GM23338 (cell line): ENCODE measurements around the gene ANKRD61. TPM values are rescaled to one million over a fixed set of nuclear protein-coding genes. Genes with fewer than 3 reads are reported as not detected.
"Not testable (repeated sequence)": the region's sequence is repeated elsewhere in the genome, so short reads cannot be mapped to it uniquely, and the experiment has no call there.

Experiments used
- ATAC-seq: fragments of 200-7000 bp; cut with Tn5 transposase; 3 replicates; pipeline ENCODE4 v1.9.1; 2020
- DNase-seq: peaks from one replicate; pipeline ENCODE4 v3.0.0-alpha.2; 2015; ENCODE audit warnings: low spot score
- H2AFZ ChIP-seq: fragments of 200-600 bp; sonication (generic); 2 replicates; pipeline ENCODE4 v1.8.0; 2016; ENCODE audit warnings: antibody characterized with exemption, mild to moderate bottlenecking, moderate library complexity
- H3F3A ChIP-seq: fragments of 200-600 bp; sonication (generic); replicated peaks from 2 replicates; pipeline ENCODE4 v1.8.0; 2017; ENCODE audit warnings: antibody characterized with exemption, mixed run types, low read depth
- H3K27ac ChIP-seq: fragments of 200-600 bp; sonication (generic); 2 replicates; pipeline ENCODE4 v1.6.1; 2016; ENCODE audit warnings: low read depth
- H3K27me3 ChIP-seq: fragments of 200-600 bp; sonication (generic); 2 replicates; pipeline ENCODE4 v1.8.0; 2016; ENCODE audit warnings: mild to moderate bottlenecking, mixed run types, moderate library complexity; ENCODE audit not compliant: insufficient read depth
- H3K36me3 ChIP-seq: fragments of 200-600 bp; sonication (generic); 2 replicates; pipeline ENCODE4 v1.8.0; 2016; ENCODE audit warnings: mild to moderate bottlenecking; ENCODE audit not compliant: insufficient read depth
- H3K4me1 ChIP-seq: fragments of 200-600 bp; sonication (generic); 2 replicates; pipeline ENCODE4 v1.8.0; 2016; ENCODE audit warnings: mild to moderate bottlenecking, moderate library complexity; ENCODE audit not compliant: insufficient read depth
- H3K4me2 ChIP-seq: fragments of 200-600 bp; sonication (generic); 2 replicates; pipeline ENCODE4 v1.7.1; 2017; ENCODE audit warnings: mixed run types
- H3K4me3 ChIP-seq: fragments of 200-600 bp; sonication (generic); 2 replicates; pipeline ENCODE4 v1.6.1; 2016; ENCODE audit warnings: mixed run types
- H3K79me2 ChIP-seq: fragments of 200-600 bp; sonication (generic); replicated peaks from 2 replicates; pipeline ENCODE4 v1.8.0; 2017; ENCODE audit warnings: mild to moderate bottlenecking; ENCODE audit not compliant: insufficient read depth
- H3K9me2 ChIP-seq: fragments of 200-600 bp; sonication (generic); 2 replicates; pipeline ENCODE4 v1.8.0; 2017; ENCODE audit not compliant: insufficient read depth
- H4K20me1 ChIP-seq: fragments of 200-600 bp; sonication (generic); replicated peaks from 2 replicates; pipeline ENCODE4 v1.8.0; 2017; ENCODE audit warnings: mild to moderate bottlenecking; ENCODE audit not compliant: insufficient read depth
- H3K27ac Mint-ChIP-seq: 2 replicates; pipeline ENCODE4 v1.8.0; 2020; ENCODE audit warnings: inconsistent platforms, mild to moderate bottlenecking, moderate library complexity, mixed read lengths
- H3K27me3 Mint-ChIP-seq: 3 replicates; pipeline ENCODE4 v1.8.0; 2022; ENCODE audit warnings: low read depth, mild to moderate bottlenecking, moderate library complexity, mixed read lengths, inconsistent platforms; ENCODE audit not compliant: insufficient read depth, poor library complexity
- H3K36me3 Mint-ChIP-seq: 3 replicates; pipeline ENCODE4 v1.8.0; 2021; ENCODE audit warnings: low read depth, mild to moderate bottlenecking, inconsistent platforms, moderate library complexity, mixed read lengths
- H3K4me1 Mint-ChIP-seq: 3 replicates; pipeline ENCODE4 v1.8.0; 2020; ENCODE audit warnings: mild to moderate bottlenecking, inconsistent platforms, mixed read lengths
- H3K4me3 Mint-ChIP-seq: 3 replicates; pipeline ENCODE4 v1.8.0; 2021; ENCODE audit warnings: moderate library complexity, mild to moderate bottlenecking, inconsistent platforms, mixed read lengths
- H3K9me3 Mint-ChIP-seq: 3 replicates; pipeline ENCODE4 v1.8.0; 2020; ENCODE audit warnings: moderate library complexity, mild to moderate bottlenecking, inconsistent platforms, mixed read lengths
- CREB1 ChIP-seq: fragments of 250-450 bp; sonication (Bioruptor Pico); IDR thresholded peaks from 2 replicates; pipeline ENCODE4 v1.5.0; 2020; ENCODE audit warnings: low read depth, mild to moderate bottlenecking, moderate library complexity
- NANOG ChIP-seq: IDR thresholded peaks from 2 replicates; pipeline ENCODE4 v1.6.1; 2016; ENCODE audit warnings: antibody characterized with exemption, borderline replicate concordance
- STAT1 ChIP-seq: IDR thresholded peaks from one replicate; pipeline ENCODE4 v1.6.1; 2016; ENCODE audit warnings: antibody characterized with exemption; ENCODE audit not compliant: unreplicated experiment
- polyA plus RNA-seq: library from polyadenylated mRNA; unstranded; fragments of >200 nt; fragmentation: Nextera tagmentation; extraction: Ambion mirVana; gene quantifications from 2 replicates; pipeline ENCODE4 v1.2.1, GENCODE V29; 2016
- total RNA-seq: library from RNA; depleted of rRNA; stranded (reverse); fragments of >200 nt; shearing (Covaris generic); gene quantifications from 2 replicates; pipeline ENCODE4 v1.2.3, GENCODE V29; 2014
- TF ChIP-seq, protein P1 (sequence below), 2 experiments: fragments of 200-600 bp in 1 of 2; sonication (generic) in 1 of 2; conservative IDR thresholded peaks; 2 replicates each; pipeline versions ENCODE4 v1.5.1 to v1.6.1; 2016 to 2017; ENCODE audit warnings: antibody characterized with exemption in 2 of 2, low read depth in 2 of 2, mild to moderate bottlenecking in 2 of 2, moderate library complexity in 1 of 2
- TF ChIP-seq, protein P2 (sequence below): IDR thresholded peaks from one replicate; pipeline ENCODE4 v1.6.1; 2018; ENCODE audit warnings: antibody characterized with exemption; ENCODE audit not compliant: unreplicated experiment
- TF ChIP-seq, protein P3 (sequence below): IDR thresholded peaks from 2 replicates; pipeline ENCODE4 v1.6.1; 2016; ENCODE audit warnings: antibody characterized with exemption

ANKRD61 gene
- total and polyA plus RNA-seq, 2 experiments from 2014 or later = 0.42 to 1.2 TPM

GRCh38 chr7:5997210-5997808 lies 33.9 kb upstream of the ANKRD61 start:
- no peak overlapping the region for H3K27ac ChIP-seq
- no peaks in the 10 kb centered on the region for H3K27me3 ChIP-seq
- no peak for TF ChIP-seq NANOG
- TF ChIP-seq, protein P1, sequence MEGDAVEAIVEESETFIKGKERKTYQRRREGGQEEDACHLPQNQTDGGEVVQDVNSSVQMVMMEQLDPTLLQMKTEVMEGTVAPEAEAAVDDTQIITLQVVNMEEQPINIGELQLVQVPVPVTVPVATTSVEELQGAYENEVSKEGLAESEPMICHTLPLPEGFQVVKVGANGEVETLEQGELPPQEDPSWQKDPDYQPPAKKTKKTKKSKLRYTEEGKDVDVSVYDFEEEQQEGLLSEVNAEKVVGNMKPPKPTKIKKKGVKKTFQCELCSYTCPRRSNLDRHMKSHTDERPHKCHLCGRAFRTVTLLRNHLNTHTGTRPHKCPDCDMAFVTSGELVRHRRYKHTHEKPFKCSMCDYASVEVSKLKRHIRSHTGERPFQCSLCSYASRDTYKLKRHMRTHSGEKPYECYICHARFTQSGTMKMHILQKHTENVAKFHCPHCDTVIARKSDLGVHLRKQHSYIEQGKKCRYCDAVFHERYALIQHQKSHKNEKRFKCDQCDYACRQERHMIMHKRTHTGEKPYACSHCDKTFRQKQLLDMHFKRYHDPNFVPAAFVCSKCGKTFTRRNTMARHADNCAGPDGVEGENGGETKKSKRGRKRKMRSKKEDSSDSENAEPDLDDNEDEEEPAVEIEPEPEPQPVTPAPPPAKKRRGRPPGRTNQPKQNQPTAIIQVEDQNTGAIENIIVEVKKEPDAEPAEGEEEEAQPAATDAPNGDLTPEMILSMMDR (conservative IDR thresholded peaks at IDR 0.05; ENCODE audit: low read depth in 2 of 2) = peak; percentile 62 to 74
- H3K4me3 Mint-ChIP-seq = no peak overlapping the region
- ATAC-seq (peak; percentile 47), DNase-seq (peak; percentile 67)
- H2AFZ ChIP-seq = no peak overlapping the region
- no peak overlapping the region for H3K4me2 ChIP-seq
- peaks cover 42% of the 10 kb centered on the region for H3K36me3 ChIP-seq
- no peaks in the 10 kb centered on the region for H3K79me2 ChIP-seq
- H3K27me3 Mint-ChIP-seq = peaks cover 4% of the 10 kb centered on the region
- H3K9me2 ChIP-seq = no peaks in the 10 kb centered on the region
- peaks cover 5% of the 10 kb centered on the region; the same call in 1 of the 2 replicates for H4K20me1 ChIP-seq
- H3K4me1 ChIP-seq = no peaks in the 10 kb centered on the region
- H3K9me3 Mint-ChIP-seq = no peaks in the 10 kb centered on the region; the same call in 2 of the 3 replicates
- H3K4me3 ChIP-seq = no peak overlapping the region
- H3K36me3 Mint-ChIP-seq = peaks cover 71% of the 10 kb centered on the region
- no peaks in the 10 kb centered on the region for H3F3A ChIP-seq
- no peaks in the 10 kb centered on the region for H3K4me1 Mint-ChIP-seq
- H3K27ac Mint-ChIP-seq = no peak overlapping the region

GRCh38 chr7:6007386-6007785 lies 23.8 kb upstream of the ANKRD61 start:
- H3K27me3 ChIP-seq = no peaks in the 10 kb centered on the region
- peaks cover 43% of the 10 kb centered on the region for H3K79me2 ChIP-seq
- H3K27ac ChIP-seq = no peak overlapping the region
- H3F3A ChIP-seq = no peaks in the 10 kb centered on the region
- Mint-ChIP-seq H3K27ac (no peak overlapping the region), H3K36me3 (peaks cover 34% of the 10 kb centered on the region), H3K27me3 (no peaks in the 10 kb centered on the region), H3K9me3 (no peaks in the 10 kb centered on the region), H3K4me1 (peaks cover 14% of the 10 kb centered on the region), H3K4me3 (peak overlapping the region; percentile 87; the same call in 2 of the 3 replicates)
- peaks cover 16% of the 10 kb centered on the region for H4K20me1 ChIP-seq
- TF ChIP-seq, protein P2, sequence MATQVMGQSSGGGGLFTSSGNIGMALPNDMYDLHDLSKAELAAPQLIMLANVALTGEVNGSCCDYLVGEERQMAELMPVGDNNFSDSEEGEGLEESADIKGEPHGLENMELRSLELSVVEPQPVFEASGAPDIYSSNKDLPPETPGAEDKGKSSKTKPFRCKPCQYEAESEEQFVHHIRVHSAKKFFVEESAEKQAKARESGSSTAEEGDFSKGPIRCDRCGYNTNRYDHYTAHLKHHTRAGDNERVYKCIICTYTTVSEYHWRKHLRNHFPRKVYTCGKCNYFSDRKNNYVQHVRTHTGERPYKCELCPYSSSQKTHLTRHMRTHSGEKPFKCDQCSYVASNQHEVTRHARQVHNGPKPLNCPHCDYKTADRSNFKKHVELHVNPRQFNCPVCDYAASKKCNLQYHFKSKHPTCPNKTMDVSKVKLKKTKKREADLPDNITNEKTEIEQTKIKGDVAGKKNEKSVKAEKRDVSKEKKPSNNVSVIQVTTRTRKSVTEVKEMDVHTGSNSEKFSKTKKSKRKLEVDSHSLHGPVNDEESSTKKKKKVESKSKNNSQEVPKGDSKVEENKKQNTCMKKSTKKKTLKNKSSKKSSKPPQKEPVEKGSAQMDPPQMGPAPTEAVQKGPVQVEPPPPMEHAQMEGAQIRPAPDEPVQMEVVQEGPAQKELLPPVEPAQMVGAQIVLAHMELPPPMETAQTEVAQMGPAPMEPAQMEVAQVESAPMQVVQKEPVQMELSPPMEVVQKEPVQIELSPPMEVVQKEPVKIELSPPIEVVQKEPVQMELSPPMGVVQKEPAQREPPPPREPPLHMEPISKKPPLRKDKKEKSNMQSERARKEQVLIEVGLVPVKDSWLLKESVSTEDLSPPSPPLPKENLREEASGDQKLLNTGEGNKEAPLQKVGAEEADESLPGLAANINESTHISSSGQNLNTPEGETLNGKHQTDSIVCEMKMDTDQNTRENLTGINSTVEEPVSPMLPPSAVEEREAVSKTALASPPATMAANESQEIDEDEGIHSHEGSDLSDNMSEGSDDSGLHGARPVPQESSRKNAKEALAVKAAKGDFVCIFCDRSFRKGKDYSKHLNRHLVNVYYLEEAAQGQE = no peak
- TF ChIP-seq, protein P1 (conservative IDR thresholded peaks at IDR 0.05; ENCODE audit: low read depth in 2 of 2) = no peak
- no peak for TF ChIP-seq STAT1
- TF ChIP-seq NANOG = no peak
- TF ChIP-seq, protein P3, sequence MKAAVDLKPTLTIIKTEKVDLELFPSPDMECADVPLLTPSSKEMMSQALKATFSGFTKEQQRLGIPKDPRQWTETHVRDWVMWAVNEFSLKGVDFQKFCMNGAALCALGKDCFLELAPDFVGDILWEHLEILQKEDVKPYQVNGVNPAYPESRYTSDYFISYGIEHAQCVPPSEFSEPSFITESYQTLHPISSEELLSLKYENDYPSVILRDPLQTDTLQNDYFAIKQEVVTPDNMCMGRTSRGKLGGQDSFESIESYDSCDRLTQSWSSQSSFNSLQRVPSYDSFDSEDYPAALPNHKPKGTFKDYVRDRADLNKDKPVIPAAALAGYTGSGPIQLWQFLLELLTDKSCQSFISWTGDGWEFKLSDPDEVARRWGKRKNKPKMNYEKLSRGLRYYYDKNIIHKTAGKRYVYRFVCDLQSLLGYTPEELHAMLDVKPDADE = no peak
- TF ChIP-seq CREB1 (CRISPR knock-in tag) = no peak
- DNase-seq (no peak), ATAC-seq (no peak)
- no peak overlapping the region for H3K4me3 ChIP-seq
- peak overlapping the region; percentile 88; the same call in 1 of the 2 replicates for H3K4me2 ChIP-seq
- no peaks in the 10 kb centered on the region for H3K9me2 ChIP-seq
- no peak overlapping the region for H2AFZ ChIP-seq
- peaks cover 11% of the 10 kb centered on the region; the same call in 1 of the 2 replicates for H3K4me1 ChIP-seq
- H3K36me3 ChIP-seq = peaks cover 1% of the 10 kb centered on the region; the same call in 1 of the 2 replicates

DNA sequence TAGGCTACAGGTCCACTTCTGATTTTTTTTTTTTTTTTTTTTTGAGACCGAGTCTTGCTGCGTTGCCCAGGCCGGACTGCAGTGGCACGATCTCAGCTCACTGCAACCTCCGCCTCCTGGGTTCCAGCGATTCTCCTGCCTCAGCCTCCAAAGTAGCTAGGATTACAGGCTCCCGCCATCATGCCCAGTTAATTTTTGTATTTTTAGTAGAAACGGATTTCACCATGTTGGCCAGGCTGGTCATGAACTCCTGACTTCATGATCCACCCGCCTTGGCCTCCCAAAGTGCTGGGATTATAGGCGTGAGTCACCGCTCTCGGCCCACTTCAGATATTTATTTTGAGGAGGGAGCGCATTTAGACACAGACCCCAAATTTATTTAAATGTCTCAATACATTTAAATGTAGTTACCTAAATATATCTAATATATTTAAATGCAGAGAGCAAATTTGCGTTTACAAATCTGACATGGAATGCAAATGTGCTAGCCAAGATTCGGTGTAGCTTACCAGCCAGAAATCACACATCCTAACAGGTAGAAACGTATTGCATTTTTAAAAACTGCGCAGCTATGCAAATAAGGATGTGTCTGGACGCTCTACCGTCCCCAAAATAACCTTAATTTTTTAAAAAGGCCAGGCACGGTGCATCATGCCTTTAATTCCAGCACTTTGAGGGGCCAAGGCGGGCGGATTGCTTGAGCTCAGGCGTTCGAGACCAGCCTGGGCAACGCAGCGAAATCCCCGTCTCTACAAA lies 23.2 kb upstream of the ANKRD61 start:
- not testable (repeated sequence) for H3K27me3 Mint-ChIP-seq, H3K9me2 ChIP-seq, ATAC-seq, H3K9me3 Mint-ChIP-seq, H3K36me3 ChIP-seq, H3F3A ChIP-seq, H2AFZ ChIP-seq, DNase-seq, H3K27ac Mint-ChIP-seq, H3K27me3 ChIP-seq, H3K27ac ChIP-seq
- Mint-ChIP-seq H3K4me3 (peak overlapping the region; percentile 87), H3K36me3 (peaks cover 37% of the 10 kb centered on the region), H3K4me1 (peaks cover 18% of the 10 kb centered on the region)
- Histone ChIP-seq H3K79me2 (peaks cover 50% of the 10 kb centered on the region), H3K4me1 (peaks cover 11% of the 10 kb centered on the region; the same call in 1 of the 2 replicates), H3K4me3 (peak overlapping the region; percentile 84), H4K20me1 (peaks cover 16% of the 10 kb centered on the region), H3K4me2 (peak overlapping the region; percentile 88)
